Dermis microvascular lymphatic vessel endothelial cell (primary cell): ENCODE data around the gene TEX52. TPM values are rescaled to one million over a fixed set of nuclear protein-coding genes. Genes with fewer than 3 reads are reported as not detected.

ENCODE experiments used
- DNase-seq, 2 donors: peaks; one replicate each; pipeline versions ENCODE4 v3.0.0 to v3.0.0-alpha.2; 2010; ENCODE audit warnings: low read depth in 2 of 2
- total RNA-seq: library from RNA; depleted of rRNA; stranded (reverse); fragments of >200 nt; gene quantifications from 2 replicates; pipeline ENCODE4 v1.2.1, GENCODE V29; 2014

TEX52 gene
- total RNA-seq, 1 donor from 2014 or later = not detected

DNA sequence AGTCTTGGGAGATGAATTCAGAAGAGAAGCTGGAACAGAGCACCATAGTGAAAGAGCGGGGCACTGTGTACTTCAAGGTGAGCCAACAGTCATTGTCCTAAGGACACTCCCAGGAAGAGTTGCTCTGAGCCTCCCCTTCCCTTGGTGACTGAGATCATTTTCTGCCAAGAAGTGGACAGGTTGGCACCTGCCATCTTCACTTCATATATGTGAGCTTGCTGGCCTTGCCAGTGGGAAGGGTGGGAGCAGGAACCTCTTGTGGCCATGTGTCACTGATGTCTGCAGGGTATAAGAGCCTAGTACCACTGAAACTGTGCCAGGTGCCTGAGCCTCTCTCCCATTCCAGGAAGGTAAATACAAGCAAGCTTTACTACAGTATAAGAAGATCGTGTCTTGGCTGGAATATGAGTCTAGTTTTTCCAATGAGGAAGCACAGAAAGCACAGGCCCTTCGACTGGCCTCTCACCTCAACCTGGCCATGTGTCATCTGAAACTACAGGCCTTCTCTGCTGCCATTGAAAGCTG, 56.7 kb downstream of the TEX52 start:
- DNase-seq = no peak

Other genes with a start within 250 kb of the TEX52 start
- 30.7 and 32.9 TPM in 2 replicates for gene FKBP4, start 62.1 kb downstream of the TEX52 start, total RNA-seq
- 9.0 and 13.9 TPM in 2 replicates for gene ITFG2, start 44.4 kb downstream of the TEX52 start, total RNA-seq
- gene NRIP2, start 22.0 kb downstream of the TEX52 start, total RNA-seq = 0.13 TPM in 1 of 2 replicates, not detected in the other
- 4.7 and 5.1 TPM in 2 replicates for gene FOXM1, start 20.1 kb upstream of the TEX52 start, total RNA-seq
- 19.4 and 21.9 TPM in 2 replicates for gene RHNO1, start 20.2 kb upstream of the TEX52 start, total RNA-seq
- gene TULP3, start 33.9 kb upstream of the TEX52 start, total RNA-seq = 15.8 and 16.9 TPM in 2 replicates
- gene TEAD4, start 102.4 kb upstream of the TEX52 start, total RNA-seq = 20.8 and 21.9 TPM in 2 replicates
- gene TSPAN9, start 220.3 kb upstream of the TEX52 start, total RNA-seq = 68.3 and 96.8 TPM in 2 replicates